Activated naive CD4-positive, alpha-beta T cell treated with anti-CD3 and anti-CD28 coated beads, Interleukin-2, amount 10 ng/mL, durations not matched to agents 7 days and 5 days (primary cell): Measurements from ENCODE around the gene UGGT2.
"Not testable (repeated sequence)": the region's sequence is repeated elsewhere in the genome, so short reads cannot be mapped to it uniquely, and the experiment has no call there.

Experiments
- CTCF ChIA-PET: fragments of 350-600 bp; sonication (Branson Sonifier 250); formaldehyde crosslinking; loops from one replicate; lab custom pipeline; 2021; ENCODE audit warnings: antibody characterized with exemption; lab: Charles Lee
- DNase-seq: peaks from one replicate; pipeline ENCODE4 v3.0.0-alpha.2; 2020
- H3K27ac Mint-ChIP-seq: one replicate; pipeline ENCODE4 v1.8.0; 2021; ENCODE audit warnings: mild to moderate bottlenecking, moderate library complexity, mixed read lengths
- H3K27me3 Mint-ChIP-seq: one replicate; pipeline ENCODE4 v1.8.0; 2021; ENCODE audit warnings: mild to moderate bottlenecking, mixed read lengths
- H3K36me3 Mint-ChIP-seq: one replicate; pipeline ENCODE4 v1.8.0; 2021; ENCODE audit warnings: mixed read lengths
- H3K4me1 Mint-ChIP-seq: one replicate; pipeline ENCODE4 v1.8.0; 2021; ENCODE audit warnings: mixed read lengths
- H3K4me3 Mint-ChIP-seq: one replicate; pipeline ENCODE4 v1.8.0; 2021; ENCODE audit warnings: mild to moderate bottlenecking, moderate library complexity, mixed read lengths
- H3K9me3 Mint-ChIP-seq: one replicate; pipeline ENCODE4 v1.8.0; 2021; ENCODE audit warnings: mixed read lengths

The UGGT2 gene

GRCh38 chr13:95793781-95794180, 259.4 kb downstream of the UGGT2 start:
- Mint-ChIP-seq H3K4me3 (no peak overlapping the region), H3K36me3 (peaks cover 37% of the 10 kb centered on the region), H3K27ac (no peak overlapping the region), H3K4me1 (no peaks in the 10 kb centered on the region), H3K27me3 (no peaks in the 10 kb centered on the region), H3K9me3 (peaks cover 4% of the 10 kb centered on the region)
- CTCF ChIA-PET = no interaction called here
- DNase-seq = no peak

GRCh38 chr13:95793018-95793555, 260.1 kb downstream of the UGGT2 start:
- Mint-ChIP-seq H3K27me3 (no peaks in the 10 kb centered on the region), H3K36me3 (peaks cover 44% of the 10 kb centered on the region), H3K27ac (no peak overlapping the region), H3K4me3 (no peak overlapping the region), H3K4me1 (no peaks in the 10 kb centered on the region), H3K9me3 (peaks cover 4% of the 10 kb centered on the region)
- no peak for DNase-seq
- CTCF ChIA-PET = no interaction called here

- no peak overlapping the region for H3K27ac Mint-ChIP-seq
- no peaks in the 10 kb centered on the region for H3K27me3 Mint-ChIP-seq
- H3K9me3 Mint-ChIP-seq = peaks cover 4% of the 10 kb centered on the region
- no peak overlapping the region for H3K4me3 Mint-ChIP-seq
- CTCF ChIA-PET = no interaction called here
- no peaks in the 10 kb centered on the region for H3K4me1 Mint-ChIP-seq
- H3K36me3 Mint-ChIP-seq = peaks cover 56% of the 10 kb centered on the region
- no peak for DNase-seq
These were observed 262.0 kb downstream of the UGGT2 start for GRCh38 chr13:95791084-95791722.

DNA sequence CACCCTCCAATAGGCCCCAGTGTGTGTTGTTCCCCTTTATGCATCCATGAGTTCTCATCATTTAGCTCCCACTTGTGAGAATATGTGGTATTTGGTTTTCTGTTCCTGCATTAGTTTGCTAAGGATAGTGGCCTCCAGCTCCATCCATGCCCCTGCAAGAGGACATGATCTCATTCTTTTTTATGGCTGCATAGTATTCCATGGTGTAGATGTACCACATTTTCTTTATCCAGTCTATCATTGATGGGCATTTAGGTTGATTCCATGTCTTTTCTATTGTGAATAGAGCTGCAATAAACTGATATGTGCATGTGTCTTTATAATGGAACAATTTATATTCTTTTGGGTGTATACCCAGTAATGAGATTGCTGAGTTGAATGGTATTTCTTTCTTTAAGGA, 263.9 kb downstream of the UGGT2 start:
- H3K27ac Mint-ChIP-seq, DNase-seq, H3K27me3 Mint-ChIP-seq, H3K9me3 Mint-ChIP-seq, H3K4me3 Mint-ChIP-seq, H3K4me1 Mint-ChIP-seq, CTCF ChIA-PET: not testable (repeated sequence)
- peaks cover 55% of the 10 kb centered on the region for H3K36me3 Mint-ChIP-seq

- Mint-ChIP-seq H3K36me3 (peaks cover 50% of the 10 kb centered on the region), H3K27me3 (no peaks in the 10 kb centered on the region), H3K4me1 (no peaks in the 10 kb centered on the region), H3K9me3 (peaks cover 4% of the 10 kb centered on the region), H3K27ac (no peak overlapping the region), H3K4me3 (no peak overlapping the region)
- CTCF ChIA-PET = no interaction called here
- no peak for DNase-seq
These were observed 265.1 kb downstream of the UGGT2 start for GRCh38 chr13:95788100-95788463.

DNA sequence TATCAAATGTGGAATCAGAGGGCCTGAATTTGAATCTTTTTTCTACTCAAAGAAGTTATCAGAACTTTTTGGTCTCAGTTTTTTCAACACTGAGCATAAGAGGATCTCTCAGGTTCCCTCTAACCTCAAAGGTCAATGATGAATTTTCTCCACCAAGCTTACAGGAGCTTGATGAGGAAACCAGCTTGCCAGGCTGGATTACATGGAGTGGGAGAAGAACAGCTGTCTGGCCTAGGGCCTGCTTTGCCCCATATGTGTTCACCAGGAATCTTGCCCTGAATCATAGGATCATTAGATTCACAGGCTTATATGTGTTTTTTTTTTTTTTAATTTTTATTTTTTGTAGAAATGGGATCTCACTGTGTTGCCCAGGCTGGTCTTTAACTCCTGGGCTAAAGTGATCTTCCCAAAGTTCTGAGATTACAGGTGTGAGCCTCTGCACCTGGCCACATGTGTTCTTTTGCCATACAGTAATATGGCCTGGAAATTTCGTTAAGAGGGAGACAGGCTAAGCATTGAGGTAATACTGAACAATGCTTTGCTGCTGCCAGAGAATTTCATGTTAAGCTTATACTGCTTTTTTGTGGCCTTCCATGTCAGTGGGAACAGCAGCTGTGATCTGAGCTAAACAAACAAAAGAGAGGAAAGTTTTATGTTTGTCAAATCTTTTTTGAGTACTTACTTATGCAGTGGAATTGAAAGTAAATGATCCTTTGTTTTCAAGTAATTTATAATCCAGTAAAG, 265.7 kb downstream of the UGGT2 start:
- peaks cover 4% of the 10 kb centered on the region for H3K9me3 Mint-ChIP-seq
- H3K27me3 Mint-ChIP-seq = no peaks in the 10 kb centered on the region
- H3K36me3 Mint-ChIP-seq = peaks cover 45% of the 10 kb centered on the region
- H3K27ac Mint-ChIP-seq = no peak overlapping the region
- CTCF ChIA-PET = no interaction called here
- no peaks in the 10 kb centered on the region for H3K4me1 Mint-ChIP-seq
- no peak for DNase-seq
- no peak overlapping the region for H3K4me3 Mint-ChIP-seq

GRCh38 chr13:95784900-95785290, 268.3 kb downstream of the UGGT2 start:
- Mint-ChIP-seq H3K4me1 (no peaks in the 10 kb centered on the region), H3K36me3 (peaks cover 33% of the 10 kb centered on the region), H3K9me3 (peaks cover 4% of the 10 kb centered on the region), H3K27me3 (no peaks in the 10 kb centered on the region), H3K27ac (no peak overlapping the region), H3K4me3 (no peak overlapping the region)
- CTCF ChIA-PET = no interaction called here
- no peak for DNase-seq

DNA sequence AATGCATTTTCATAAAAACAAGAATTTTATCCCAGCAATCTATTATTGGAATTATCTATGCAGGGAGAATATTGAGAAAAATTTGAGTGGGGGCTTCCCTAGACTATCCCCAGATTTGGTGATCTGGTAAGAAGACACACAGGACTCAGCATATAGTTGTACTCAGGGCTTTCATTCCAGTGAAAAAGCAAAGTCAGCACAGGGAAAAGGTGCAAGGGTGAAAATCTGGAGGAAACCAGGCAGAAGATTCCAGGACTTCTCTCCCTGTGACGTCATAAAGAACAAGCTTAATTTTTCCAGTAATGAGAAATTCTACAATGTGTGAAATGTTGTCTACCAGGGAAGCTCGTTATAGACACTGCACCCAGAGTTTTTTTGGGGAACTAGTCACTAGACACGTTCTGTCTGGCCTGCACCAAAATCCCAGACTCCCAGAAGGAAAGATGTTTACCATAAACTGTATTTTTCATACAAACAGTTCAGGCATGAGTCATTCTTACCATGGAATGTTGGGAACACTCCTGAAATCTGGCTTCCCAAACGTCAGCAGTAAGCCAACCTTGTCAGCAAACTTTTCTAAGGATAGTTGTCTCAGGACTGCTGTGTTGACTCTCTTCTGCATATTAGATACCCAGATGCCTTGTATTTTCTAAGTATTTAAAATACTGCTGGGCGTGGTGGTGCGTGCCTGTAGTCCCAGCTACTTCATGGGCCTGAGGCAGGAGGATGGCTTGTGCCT, 268.9 kb downstream of the UGGT2 start:
- Mint-ChIP-seq H3K36me3 (peaks cover 30% of the 10 kb centered on the region), H3K4me3 (no peak overlapping the region), H3K27me3 (no peaks in the 10 kb centered on the region), H3K27ac (no peak overlapping the region), H3K4me1 (no peaks in the 10 kb centered on the region), H3K9me3 (peaks cover 3% of the 10 kb centered on the region)
- CTCF ChIA-PET = no interaction called here
- DNase-seq = no peak

- CTCF ChIA-PET = no interaction called here
These were observed 269.5 kb downstream of the UGGT2 start for GRCh38 chr13:95783747-95784146.

DNA sequence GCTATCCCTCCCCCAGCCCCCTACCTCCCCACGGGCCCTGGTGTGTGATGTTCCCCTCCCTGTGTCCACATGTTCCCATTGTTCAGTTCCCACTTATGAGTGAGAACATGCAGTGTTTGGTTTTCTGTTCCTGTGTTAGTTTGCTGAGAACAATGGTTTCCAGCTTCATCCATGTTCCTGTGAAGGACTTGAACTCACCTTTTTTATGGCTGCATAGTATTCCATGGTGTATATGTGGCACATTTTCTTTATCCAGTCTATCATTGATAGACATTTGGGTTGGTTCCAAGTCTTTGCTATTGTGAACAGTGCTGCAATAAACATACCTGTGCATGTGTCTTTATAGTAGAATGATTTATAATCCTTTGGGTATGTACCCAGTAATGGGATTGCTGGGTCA, 271.3 kb downstream of the UGGT2 start:
- peaks cover 13% of the 10 kb centered on the region for H3K36me3 Mint-ChIP-seq
- H3K27ac Mint-ChIP-seq, DNase-seq, CTCF ChIA-PET, H3K4me3 Mint-ChIP-seq, H3K4me1 Mint-ChIP-seq, H3K27me3 Mint-ChIP-seq, H3K9me3 Mint-ChIP-seq: not testable (repeated sequence)

More at GRCh38 chr13:95783747-95784146, 269.5 kb downstream of the UGGT2 start:
- Mint-ChIP-seq H3K4me3 (no peak overlapping the region), H3K27me3 (no peaks in the 10 kb centered on the region), H3K4me1 (no peaks in the 10 kb centered on the region), H3K27ac (no peak overlapping the region), H3K9me3 (no peaks in the 10 kb centered on the region), H3K36me3 (peaks cover 24% of the 10 kb centered on the region)
- no peak for DNase-seq

DNA sequence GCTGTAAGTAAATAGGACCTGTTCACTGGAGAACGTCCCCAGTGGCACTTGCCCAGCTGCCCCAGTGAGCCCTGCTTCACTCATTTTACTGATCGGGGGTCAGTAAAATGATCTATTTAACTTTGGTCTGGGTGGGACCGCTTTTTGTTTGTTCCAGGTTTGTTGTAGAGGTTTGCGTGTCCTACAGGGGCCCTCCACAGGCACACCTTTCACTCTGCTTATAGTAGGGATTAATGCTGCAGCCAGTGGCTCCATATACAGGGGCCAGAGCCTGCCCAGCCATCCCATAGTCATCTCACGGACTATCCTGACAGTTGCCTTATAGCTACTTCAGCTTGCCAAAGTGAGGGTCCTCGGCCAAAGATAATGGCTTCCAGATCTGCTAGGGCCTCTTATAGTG, 272.2 kb downstream of the UGGT2 start:
- H3K27me3 Mint-ChIP-seq = no peaks in the 10 kb centered on the region
- no peak overlapping the region for H3K4me3 Mint-ChIP-seq
- CTCF ChIA-PET = no interaction called here
- H3K36me3 Mint-ChIP-seq = peaks cover 12% of the 10 kb centered on the region
- no peaks in the 10 kb centered on the region for H3K4me1 Mint-ChIP-seq
- H3K9me3 Mint-ChIP-seq = no peaks in the 10 kb centered on the region
- H3K27ac Mint-ChIP-seq = no peak overlapping the region
- DNase-seq = no peak

DNA sequence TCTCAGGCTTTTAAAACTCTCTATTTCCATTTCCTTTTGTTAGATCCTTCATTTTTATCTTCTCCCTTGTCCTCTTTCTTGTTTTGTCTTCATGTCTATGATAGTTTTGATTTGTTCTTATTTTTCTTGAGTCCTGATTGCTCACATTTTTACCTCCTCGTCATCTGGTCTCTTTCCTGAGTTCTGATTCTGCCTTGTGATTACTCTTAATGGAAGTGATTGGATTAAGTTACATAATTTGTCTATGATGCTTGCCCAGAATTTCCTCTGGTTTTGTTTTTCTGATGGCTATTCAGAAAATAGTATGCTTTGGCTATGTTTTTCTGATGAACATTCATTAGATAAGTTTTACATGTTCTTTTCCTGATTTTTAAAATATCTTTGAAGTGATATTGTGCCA, 273.7 kb downstream of the UGGT2 start:
- DNase-seq = no peak
- Mint-ChIP-seq H3K27me3 (no peaks in the 10 kb centered on the region), H3K4me1 (no peaks in the 10 kb centered on the region), H3K9me3 (no peaks in the 10 kb centered on the region), H3K27ac (no peak overlapping the region), H3K36me3 (peaks cover 13% of the 10 kb centered on the region), H3K4me3 (no peak overlapping the region)
- CTCF ChIA-PET = no interaction called here

DNA sequence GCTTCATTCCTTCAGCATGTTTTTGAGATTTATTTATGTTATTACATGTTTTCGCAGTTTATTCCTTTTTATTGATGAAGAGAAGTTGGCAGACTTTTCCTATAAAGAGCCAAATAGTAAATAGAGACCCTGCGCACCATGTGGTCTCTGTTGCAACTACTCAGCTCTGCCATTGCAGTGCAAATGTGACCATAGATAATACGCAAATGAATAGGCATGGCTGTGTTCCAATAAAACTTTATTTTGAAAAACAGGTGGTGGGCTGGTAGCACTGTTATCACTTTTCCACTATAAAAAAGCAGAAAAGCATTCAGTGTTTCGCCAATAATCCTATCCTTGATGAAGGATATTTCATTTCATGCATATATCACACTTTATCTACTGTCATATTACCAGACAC, 281.3 kb downstream of the UGGT2 start:
- DNase-seq = no peak
- Mint-ChIP-seq H3K27me3 (no peaks in the 10 kb centered on the region), H3K36me3 (peaks cover 26% of the 10 kb centered on the region), H3K27ac (no peak overlapping the region), H3K4me3 (no peak overlapping the region), H3K4me1 (no peaks in the 10 kb centered on the region), H3K9me3 (no peaks in the 10 kb centered on the region)
- CTCF ChIA-PET = no interaction called here

- Mint-ChIP-seq H3K4me1 (no peaks in the 10 kb centered on the region), H3K27ac (no peak overlapping the region), H3K9me3 (no peaks in the 10 kb centered on the region), H3K27me3 (no peaks in the 10 kb centered on the region), H3K4me3 (no peak overlapping the region), H3K36me3 (peaks cover 21% of the 10 kb centered on the region)
- DNase-seq = no peak
- CTCF ChIA-PET = no interaction called here
These were observed 289.6 kb downstream of the UGGT2 start for GRCh38 chr13:95763601-95764000.
